ENCODE data around the gene NPAS4. TPM values are rescaled to one million over a fixed set of nuclear protein-coding genes. Genes with fewer than 3 reads are reported as not detected.

The NPAS4 gene
- total RNA-seq, 1 experiment from 2014 or later: 1.6 TPM

DNA sequence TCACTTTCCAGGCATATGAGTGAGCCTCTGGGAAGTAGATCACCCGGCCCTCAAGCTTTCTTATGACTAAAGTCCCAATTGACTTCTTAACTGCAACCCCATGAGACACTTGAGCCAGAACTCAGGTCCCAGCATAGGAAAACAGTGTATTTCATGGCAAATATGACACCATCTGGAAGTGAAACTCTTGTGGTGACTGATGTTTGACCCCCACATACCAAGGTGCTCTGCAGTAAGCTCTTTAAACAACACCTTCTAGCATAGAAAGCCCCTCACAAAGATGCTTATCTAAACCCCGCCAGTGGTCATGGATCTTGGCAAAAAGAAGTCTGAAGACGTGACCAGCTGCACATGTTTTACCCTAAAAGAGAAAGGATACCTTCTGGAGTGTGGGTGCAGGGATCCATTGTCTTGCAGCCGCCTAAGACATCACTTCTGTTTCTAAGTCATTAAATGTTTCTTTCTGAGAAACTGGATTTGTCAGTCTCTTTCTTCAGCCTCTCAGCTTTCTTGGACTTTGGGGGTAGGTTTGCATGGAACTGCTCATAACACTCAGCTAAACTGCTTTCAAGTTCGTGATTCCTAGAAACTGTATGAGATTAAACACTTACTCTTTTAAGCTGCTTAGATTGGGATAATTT, 38.4 kb downstream of the NPAS4 start:
- Histone ChIP-seq H3K56ac (ENCODE audit: insufficient read length, low read depth, low read length) (no peak overlapping the region), H3K4ac (ENCODE audit: low read depth, low read length) (no peak overlapping the region), H3K23ac (ENCODE audit: insufficient read length, low read depth, low read length) (no peak overlapping the region), H2AK5ac (ENCODE audit: insufficient read length, low read length) (no peak overlapping the region), H3K79me1 (ENCODE audit: insufficient read depth, low read depth, low read length, poor library complexity, severe bottlenecking) (no peaks in the 10 kb centered on the region), H3K79me2 (ENCODE audit: insufficient read depth, low read length) (no peaks in the 10 kb centered on the region), H3K23me2 (ENCODE audit: insufficient read length, low read depth, low read length, poor library complexity, severe bottlenecking) (no peaks in the 10 kb centered on the region), H3K14ac (ENCODE audit: insufficient read depth, low read length) (no peak overlapping the region), H3K4me1 (ENCODE audit: insufficient read depth, low read length) (no peaks in the 10 kb centered on the region), H3K27ac (ENCODE audit: insufficient read length, low read depth, low read length) (no peak overlapping the region), H4K8ac (replicated peaks; ENCODE audit: insufficient read length, low read depth, low read length) (no peak overlapping the region), H2BK120ac (ENCODE audit: low read depth, low read length, poor library complexity, severe bottlenecking) (no peak overlapping the region), H3K9me3 (ENCODE audit: control insufficient read depth, low read depth, low read length) (no peaks in the 10 kb centered on the region), H2AFZ (ENCODE audit: low read length) (no peak overlapping the region), H3K27me3 (ENCODE audit: insufficient read depth, low read length) (no peaks in the 10 kb centered on the region), H4K20me1 (ENCODE audit: control insufficient read depth, insufficient read depth, insufficient read length) (no peaks in the 10 kb centered on the region), H4K5ac (ENCODE audit: insufficient read length, low read depth, low read length) (no peak overlapping the region), H3K4me2 (ENCODE audit: insufficient read depth, insufficient read length, low read length) (no peak overlapping the region), H4K91ac (ENCODE audit: insufficient read length, low read depth, low read length) (no peak overlapping the region), H2BK15ac (ENCODE audit: low read depth, low read length) (no peak overlapping the region), H3K9ac (ENCODE audit: extremely low read depth, insufficient read length, low read length) (no peak overlapping the region), H3T11ph (ENCODE audit: low read length) (no peak overlapping the region), H3K18ac (ENCODE audit: insufficient read length, low read depth, low read length) (no peak overlapping the region), H2BK20ac (ENCODE audit: low read depth, low read length, poor library complexity, severe bottlenecking) (no peak overlapping the region), H2BK12ac (ENCODE audit: insufficient read length, low read depth, low read length) (no peak overlapping the region), H2BK5ac (ENCODE audit: insufficient read length, low read length) (no peak overlapping the region)
- Mint-ChIP-seq H3K36me3 (ENCODE audit: insufficient read depth in 1 of 3, low read depth in 3 of 3) (peaks cover 0 to 23% (median 7%) of the 10 kb centered on the region in 3 experiments; a peak in 5 of 7 replicates), H3K9me3 (peaks cover 16 to 27% of the 10 kb centered on the region in 2 experiments; a peak in 4 of 5 replicates), H3K27me3 (ENCODE audit: low read depth) (peaks cover 12% of the 10 kb centered on the region), H3K27ac (no peak overlapping the region), H3K4me1 (peaks cover 0 to 7% of the 10 kb centered on the region in 2 experiments; a peak in 2 of 4 replicates), H3K4me3 (no peak overlapping the region)
- no CpG with 5 or more reads among the region's 5 CpGs for WGBS (ENCODE audit: extremely low coverage, insufficient read length, low lambda C conversion rate)
- DNase-seq: no peak
- TF ChIP-seq, protein P1, sequence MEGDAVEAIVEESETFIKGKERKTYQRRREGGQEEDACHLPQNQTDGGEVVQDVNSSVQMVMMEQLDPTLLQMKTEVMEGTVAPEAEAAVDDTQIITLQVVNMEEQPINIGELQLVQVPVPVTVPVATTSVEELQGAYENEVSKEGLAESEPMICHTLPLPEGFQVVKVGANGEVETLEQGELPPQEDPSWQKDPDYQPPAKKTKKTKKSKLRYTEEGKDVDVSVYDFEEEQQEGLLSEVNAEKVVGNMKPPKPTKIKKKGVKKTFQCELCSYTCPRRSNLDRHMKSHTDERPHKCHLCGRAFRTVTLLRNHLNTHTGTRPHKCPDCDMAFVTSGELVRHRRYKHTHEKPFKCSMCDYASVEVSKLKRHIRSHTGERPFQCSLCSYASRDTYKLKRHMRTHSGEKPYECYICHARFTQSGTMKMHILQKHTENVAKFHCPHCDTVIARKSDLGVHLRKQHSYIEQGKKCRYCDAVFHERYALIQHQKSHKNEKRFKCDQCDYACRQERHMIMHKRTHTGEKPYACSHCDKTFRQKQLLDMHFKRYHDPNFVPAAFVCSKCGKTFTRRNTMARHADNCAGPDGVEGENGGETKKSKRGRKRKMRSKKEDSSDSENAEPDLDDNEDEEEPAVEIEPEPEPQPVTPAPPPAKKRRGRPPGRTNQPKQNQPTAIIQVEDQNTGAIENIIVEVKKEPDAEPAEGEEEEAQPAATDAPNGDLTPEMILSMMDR (conservative IDR thresholded peaks at IDR 0.05): no peak
